NB4 (cell line): ENCODE measurements around the gene RAET1G.

Experiments used
- DNase-seq: peaks from one replicate; pipeline ENCODE4 v3.0.0; 2010; ENCODE audit warnings: low read depth
- H3K4me3 ChIP-seq: one replicate; pipeline ENCODE4 v1.5.1; 2011; ENCODE audit warnings: mild to moderate bottlenecking, low read depth, low read length, moderate library complexity
- CTCF ChIP-seq: IDR thresholded peaks from one replicate; pipeline ENCODE4 v1.5.1; 2012; ENCODE audit warnings: low read depth, low read length
- MYC ChIP-seq: IDR thresholded peaks from 2 replicates; pipeline ENCODE4 v1.6.1; 2011; ENCODE audit warnings: low read depth, low read length
- POLR2A ChIP-seq: IDR thresholded peaks from 2 replicates; pipeline ENCODE4 v1.6.1; 2011; ENCODE audit warnings: mild to moderate bottlenecking; ENCODE audit not compliant: insufficient read length; ENCODE audit errors: extremely low read depth
- TF ChIP-seq, protein P1 (sequence below): IDR thresholded peaks from 2 replicates; pipeline ENCODE4 v1.6.1; 2011; ENCODE audit warnings: low read depth, low read length

Gene RAET1G

DNA sequence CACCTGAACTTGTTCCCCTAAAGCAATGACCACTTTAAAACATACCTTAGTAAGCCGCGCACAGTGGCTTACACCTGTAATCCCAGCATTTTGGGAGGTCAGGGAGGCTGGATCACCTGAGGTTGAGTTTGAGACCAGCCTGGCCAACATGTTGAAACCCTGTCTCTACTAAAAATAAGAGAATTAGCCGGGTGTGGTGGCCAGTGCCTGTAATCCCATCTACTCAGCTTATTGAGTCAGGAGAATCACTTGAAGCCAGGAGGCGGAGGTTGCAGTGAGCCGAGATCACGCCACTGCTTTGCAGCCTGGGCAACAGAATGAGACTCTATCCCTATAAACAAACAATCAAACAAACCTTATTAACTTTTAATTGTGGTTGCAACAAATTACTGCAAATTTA lies 23.4 kb downstream of the RAET1G start:
- DNase-seq, result no peak
- TF ChIP-seq, protein P1, sequence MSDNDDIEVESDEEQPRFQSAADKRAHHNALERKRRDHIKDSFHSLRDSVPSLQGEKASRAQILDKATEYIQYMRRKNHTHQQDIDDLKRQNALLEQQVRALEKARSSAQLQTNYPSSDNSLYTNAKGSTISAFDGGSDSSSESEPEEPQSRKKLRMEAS, result no peak
- TF ChIP-seq CTCF, result no peak
- no peak for TF ChIP-seq POLR2A
- H3K4me3 ChIP-seq, result no peak overlapping the region

DNA sequence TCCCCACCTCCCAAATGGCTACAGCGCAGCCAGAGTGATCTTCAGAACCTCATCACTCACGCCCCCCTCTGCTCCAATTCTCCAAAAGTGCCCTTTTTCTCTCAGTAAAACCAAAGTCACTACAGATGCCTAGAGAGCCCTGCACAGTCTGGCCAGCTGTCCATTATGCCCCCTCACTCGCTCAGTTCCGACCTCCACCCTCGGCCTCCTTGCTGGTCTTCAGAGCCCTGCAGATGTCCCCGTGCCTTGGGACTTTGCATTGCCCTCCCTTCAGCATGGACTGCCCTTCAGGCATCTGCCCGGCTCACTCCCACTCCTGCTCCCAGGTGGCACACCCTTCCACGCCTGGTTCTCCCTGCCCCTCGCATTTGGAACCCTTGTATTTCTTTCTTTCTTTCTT lies 24.0 kb downstream of the RAET1G start:
- no peak overlapping the region for H3K4me3 ChIP-seq
- no peak for DNase-seq
- no peak for TF ChIP-seq POLR2A
- no peak for TF ChIP-seq MYC
- TF ChIP-seq, protein P1, result no peak
- no peak for TF ChIP-seq CTCF

DNA sequence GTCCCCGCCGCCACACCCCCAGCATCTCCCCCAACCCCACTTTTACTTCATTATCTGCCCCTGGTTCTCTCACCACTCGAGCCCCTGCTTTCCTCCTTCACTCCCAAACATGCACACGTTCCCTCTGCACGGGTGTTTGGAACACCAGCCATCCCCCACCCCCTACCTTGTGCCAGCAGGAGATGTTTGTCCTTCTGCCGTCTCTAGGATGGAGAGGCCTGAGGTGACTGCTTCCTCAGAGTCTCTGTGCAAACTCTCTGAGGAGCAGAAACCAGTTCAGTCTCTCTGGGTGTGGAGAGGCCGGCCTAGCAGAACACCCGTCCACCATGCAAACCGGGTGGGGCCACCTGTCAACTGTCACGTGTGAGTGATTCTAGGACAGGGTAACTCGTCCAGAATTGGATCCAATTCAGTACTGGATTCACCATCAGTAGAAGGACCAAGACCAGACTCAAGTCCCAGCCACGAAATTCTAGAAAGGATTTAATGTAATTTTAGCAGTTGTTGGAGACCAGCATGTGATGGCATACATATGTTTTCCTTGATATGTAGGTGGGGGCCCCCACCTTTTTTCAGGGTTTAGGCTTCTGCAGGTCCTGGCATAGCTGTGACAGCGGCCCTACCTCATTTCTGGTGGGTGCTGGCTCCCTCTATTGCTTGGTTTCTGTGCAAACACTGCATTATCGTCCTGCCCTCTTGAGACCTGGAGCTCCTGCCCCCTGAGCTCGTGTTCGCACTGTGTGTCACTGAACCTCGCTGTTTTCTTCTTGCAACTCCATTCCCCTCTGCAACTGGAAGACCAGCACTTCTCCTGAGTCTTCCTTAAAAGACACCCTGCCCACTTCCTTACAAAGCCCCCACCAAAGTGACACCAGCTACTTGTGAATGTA lies 24.8 kb downstream of the RAET1G start, which contains the start of gene RAET1E:
Gene RAET1E (minus strand): TSS at position 259 of the 890 bp plus-strand sequence. CDS start 7,212 bp downstream, outside the sequence.
- DNase-seq, result no peak
- TF ChIP-seq CTCF, result no peak
- TF ChIP-seq, protein P1, result no peak
- TF ChIP-seq POLR2A, result no peak
- no peak for TF ChIP-seq MYC
- no peak within 1 kb of the TSS for H3K4me3 ChIP-seq

DNA sequence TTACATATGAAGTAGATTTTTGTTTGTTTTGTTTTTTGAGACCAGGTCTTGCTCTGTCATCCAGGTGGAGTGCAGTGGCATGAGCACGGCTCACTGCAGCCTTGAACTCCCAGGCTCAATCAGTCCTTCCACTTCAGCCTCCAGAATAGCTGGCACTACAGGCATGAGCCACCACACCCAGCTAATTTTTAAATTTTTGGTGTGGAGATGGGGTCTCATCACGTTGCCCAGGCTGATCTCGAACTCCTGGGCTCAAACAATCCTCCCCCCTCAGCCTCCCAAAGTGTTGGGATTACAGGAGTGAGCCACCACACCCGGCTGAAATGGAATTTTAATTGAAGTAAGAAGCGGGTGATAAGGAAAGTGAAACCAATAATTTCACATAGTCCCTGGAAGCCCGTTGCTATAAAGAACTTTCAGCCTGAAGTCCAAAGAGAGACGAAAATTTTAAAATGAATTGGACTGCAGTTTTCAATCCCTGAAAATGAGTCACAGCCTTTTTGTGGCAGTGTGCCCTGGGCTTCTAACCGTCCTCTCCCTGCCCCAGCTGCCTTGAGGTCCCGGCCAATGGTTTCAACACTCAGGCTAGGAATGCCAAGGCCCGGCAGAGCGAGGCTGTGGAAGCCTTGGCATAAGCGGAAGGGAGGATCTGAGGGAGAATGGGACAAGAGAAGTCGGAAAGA lies 25.8 kb downstream of the RAET1G start:
- no peak overlapping the region for H3K4me3 ChIP-seq
- TF ChIP-seq CTCF, result no peak
- TF ChIP-seq, protein P1, result no peak
- TF ChIP-seq POLR2A, result no peak
- no peak for TF ChIP-seq MYC
- no peak for DNase-seq

- no peak overlapping the region for H3K4me3 ChIP-seq
- DNase-seq, result no peak
- TF ChIP-seq POLR2A (no peak), CTCF (no peak), MYC (no peak)
- TF ChIP-seq, protein P1, result no peak
Observed at GRCh38 chr6:149896491-149896890, 26.4 kb downstream of the RAET1G start.
